Endodermal cell (in vitro differentiated cells): ENCODE data around the gene MTCH2. TPM values are rescaled to one million over a fixed set of nuclear protein-coding genes. Genes with fewer than 3 reads are reported as not detected.

Experiments
- DNase-seq: peaks from one replicate; pipeline ENCODE4 v3.0.0-alpha.2; 2017
- H3K27ac ChIP-seq: 2 replicates; pipeline ENCODE4 v1.5.1; 2013; ENCODE audit warnings: mild to moderate bottlenecking, low read depth, low read length, moderate library complexity
- H3K27me3 ChIP-seq: 2 replicates; pipeline ENCODE4 v1.6.1; 2013; ENCODE audit warnings: mild to moderate bottlenecking, low read length, moderate library complexity; ENCODE audit not compliant: insufficient read depth, control insufficient read depth, poor library complexity, severe bottlenecking
- H3K36me3 ChIP-seq: 2 replicates; pipeline ENCODE4 v1.7.0; 2013; ENCODE audit warnings: mild to moderate bottlenecking, low read length, moderate library complexity; ENCODE audit not compliant: control insufficient read depth, insufficient read depth
- H3K4me1 ChIP-seq: one replicate; pipeline ENCODE4 v1.7.0; 2013; ENCODE audit warnings: low read length; ENCODE audit not compliant: control insufficient read depth, insufficient read depth
- H3K4me3 ChIP-seq: 2 replicates; pipeline ENCODE4 v1.5.1; 2013; ENCODE audit warnings: mild to moderate bottlenecking, low read length, moderate library complexity
- H3K9ac ChIP-seq: 2 replicates; pipeline ENCODE4 v1.6.1; 2013; ENCODE audit warnings: mild to moderate bottlenecking, low read length, moderate library complexity; ENCODE audit not compliant: poor library complexity, severe bottlenecking; ENCODE audit errors: extremely low read depth
- H3K9me3 ChIP-seq: 2 replicates; pipeline ENCODE4 v1.6.1; 2013; ENCODE audit warnings: mild to moderate bottlenecking, low read length, moderate library complexity; ENCODE audit not compliant: control insufficient read depth
- H3K27ac Mint-ChIP-seq: 2 replicates; pipeline ENCODE4 v1.8.0; 2020; ENCODE audit warnings: mixed read lengths
- H3K27me3 Mint-ChIP-seq: 2 replicates; pipeline ENCODE4 v1.8.0; 2021; ENCODE audit warnings: mild to moderate bottlenecking, mixed read lengths; ENCODE audit not compliant: insufficient read depth
- H3K36me3 Mint-ChIP-seq: 2 replicates; pipeline ENCODE4 v1.8.0; 2020; ENCODE audit warnings: low read depth, mixed read lengths
- H3K4me1 Mint-ChIP-seq: 2 replicates; pipeline ENCODE4 v1.8.0; 2020; ENCODE audit warnings: mixed read lengths
- H3K4me3 Mint-ChIP-seq: 2 replicates; pipeline ENCODE4 v1.8.0; 2020; ENCODE audit warnings: mild to moderate bottlenecking, moderate library complexity, mixed read lengths
- H3K9me3 Mint-ChIP-seq: 2 replicates; pipeline ENCODE4 v1.8.0; 2020; ENCODE audit warnings: mild to moderate bottlenecking, mixed read lengths
- WGBS, 2 experiments: methylation state at CpG; one replicate each; pipeline versions ENCODE4 v1.1.5 to v1.1.7; 2013; ENCODE audit warnings: missing lambda C conversion rate in 2 of 2, mixed read lengths in 1 of 2; ENCODE audit not compliant: insufficient coverage in 1 of 2, insufficient read length in 1 of 2; 5-methylcytosine and 5-hydroxymethylcytosine counted together
- total RNA-seq, 2 donors: library from RNA; stranded (reverse); fragmentation: NEBNext Ultra II Directional in 1 of 2; extraction: Animal tissue kit (Norgen Biotek cat#: 25700) in 1 of 2; gene quantifications; 2 replicates in 1 of 2; 3 replicates in 1 of 2; pipeline ENCODE4 v1.2.1, GENCODE V29; 2021
- TF ChIP-seq, protein P1 (sequence below): fragments of 200-600 bp; sonication (generic); conservative IDR thresholded peaks from 2 replicates; pipeline ENCODE4 v1.5.0; 2021; ENCODE audit warnings: antibody characterized with exemption, mild to moderate bottlenecking

Gene MTCH2
- total RNA-seq, 2 donors from 2014 or later = 123 to 147 TPM

DNA sequence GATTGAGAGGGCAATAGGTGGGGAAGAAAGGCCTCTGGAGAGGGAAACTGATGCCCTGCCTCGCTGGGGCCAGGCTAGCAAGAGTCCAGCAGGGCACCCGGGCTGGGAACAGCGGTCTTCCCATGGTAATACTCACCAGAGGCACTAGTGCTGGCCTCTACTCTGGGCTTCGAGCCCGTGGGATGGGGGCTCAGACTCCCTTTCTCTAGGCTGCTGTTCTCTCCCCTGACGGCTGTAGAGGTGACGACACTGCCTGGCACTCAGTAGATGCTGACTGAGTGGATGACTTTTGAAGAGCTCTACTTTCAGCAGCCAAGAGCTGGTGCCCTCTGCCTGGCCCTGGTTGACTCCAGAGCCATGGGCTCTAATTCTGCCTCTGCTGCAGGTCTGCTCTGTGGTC is 47.3 kb downstream of the MTCH2 start:
- TF ChIP-seq, protein P1, sequence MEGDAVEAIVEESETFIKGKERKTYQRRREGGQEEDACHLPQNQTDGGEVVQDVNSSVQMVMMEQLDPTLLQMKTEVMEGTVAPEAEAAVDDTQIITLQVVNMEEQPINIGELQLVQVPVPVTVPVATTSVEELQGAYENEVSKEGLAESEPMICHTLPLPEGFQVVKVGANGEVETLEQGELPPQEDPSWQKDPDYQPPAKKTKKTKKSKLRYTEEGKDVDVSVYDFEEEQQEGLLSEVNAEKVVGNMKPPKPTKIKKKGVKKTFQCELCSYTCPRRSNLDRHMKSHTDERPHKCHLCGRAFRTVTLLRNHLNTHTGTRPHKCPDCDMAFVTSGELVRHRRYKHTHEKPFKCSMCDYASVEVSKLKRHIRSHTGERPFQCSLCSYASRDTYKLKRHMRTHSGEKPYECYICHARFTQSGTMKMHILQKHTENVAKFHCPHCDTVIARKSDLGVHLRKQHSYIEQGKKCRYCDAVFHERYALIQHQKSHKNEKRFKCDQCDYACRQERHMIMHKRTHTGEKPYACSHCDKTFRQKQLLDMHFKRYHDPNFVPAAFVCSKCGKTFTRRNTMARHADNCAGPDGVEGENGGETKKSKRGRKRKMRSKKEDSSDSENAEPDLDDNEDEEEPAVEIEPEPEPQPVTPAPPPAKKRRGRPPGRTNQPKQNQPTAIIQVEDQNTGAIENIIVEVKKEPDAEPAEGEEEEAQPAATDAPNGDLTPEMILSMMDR = no peak
- Histone ChIP-seq H3K27me3 (peaks cover 30% of the 10 kb centered on the region), H3K27ac (no peak overlapping the region), H3K36me3 (no peaks in the 10 kb centered on the region), H3K4me1 (peaks cover 8% of the 10 kb centered on the region), H3K4me3 (no peak overlapping the region), H3K9ac (no peak overlapping the region), H3K9me3 (no peaks in the 10 kb centered on the region)
- peaks cover 47% of the 10 kb centered on the region for H3K27me3 Mint-ChIP-seq
- WGBS, 2 experiments = 79 to 80% methylated on average over 5 to 7 of the region's 7 CpGs
- DNase-seq = no peak
- H3K9me3 Mint-ChIP-seq = no peaks in the 10 kb centered on the region
- no peaks in the 10 kb centered on the region for H3K36me3 Mint-ChIP-seq
- H3K27ac Mint-ChIP-seq = no peak overlapping the region
- peak overlapping the region; percentile 64 for H3K4me3 Mint-ChIP-seq
- peaks cover 20% of the 10 kb centered on the region for H3K4me1 Mint-ChIP-seq

DNA sequence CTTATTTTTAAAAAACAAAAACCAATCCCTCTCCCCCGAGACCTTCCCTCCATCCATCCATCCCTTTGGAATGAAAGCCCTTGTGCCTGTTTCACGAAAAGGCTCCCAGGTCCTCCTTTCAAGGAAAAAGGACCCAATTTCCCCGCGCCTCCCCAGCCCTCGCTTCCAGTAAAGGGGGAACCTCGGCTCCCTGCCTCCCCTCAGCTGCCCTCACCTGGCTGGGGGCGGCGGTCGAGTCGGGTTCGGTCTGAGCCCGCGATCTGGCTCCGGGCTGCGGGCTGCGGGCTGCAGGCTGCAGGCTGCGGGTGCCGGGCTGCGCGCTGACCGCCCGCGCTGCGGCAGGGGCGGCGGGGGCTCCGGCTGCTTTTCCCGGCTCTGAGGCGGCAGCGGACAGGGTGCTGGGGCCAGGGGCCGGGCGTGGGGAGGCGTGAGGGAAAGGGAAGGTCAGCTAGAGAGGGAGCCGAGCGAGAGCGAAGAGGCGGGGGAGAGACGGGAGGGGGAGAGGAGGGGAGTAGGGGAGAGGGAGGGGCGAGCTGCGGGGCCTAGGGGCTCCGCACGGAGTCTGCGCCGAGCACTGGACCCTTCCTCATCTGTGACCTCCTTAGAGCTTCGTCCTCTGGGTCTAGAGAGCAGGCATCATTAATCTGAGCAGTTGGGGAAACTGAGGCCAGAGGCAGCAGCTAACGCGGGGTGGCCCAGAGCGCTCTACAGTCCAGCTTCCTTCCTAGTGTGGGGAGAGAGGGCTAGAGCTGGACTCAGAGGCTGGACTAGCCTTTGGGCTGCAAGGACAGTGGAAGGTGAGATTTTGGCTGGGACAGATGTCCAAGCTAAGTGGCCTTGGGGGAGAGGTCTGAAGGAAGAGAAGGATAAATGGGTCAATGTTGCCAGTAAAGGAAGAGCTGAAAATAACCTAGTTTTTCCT is 48.2 kb downstream of the MTCH2 start, which contains the start of gene C1QTNF4:
Gene C1QTNF4 (minus strand): TSS at position 478 of the 922 bp plus-strand sequence. CDS start 3,601 bp downstream, outside the sequence.
- Histone ChIP-seq H3K4me1 (peaks cover 3% of the 10 kb centered on the region), H3K4me3 (peak within 1 kb of the TSS; percentile 82), H3K27ac (no peak within 1 kb of the TSS), H3K9me3 (no peaks in the 10 kb centered on the region), H3K27me3 (peaks cover 30% of the 10 kb centered on the region), H3K36me3 (no peaks in the 10 kb centered on the region), H3K9ac (peak within 1 kb of the TSS; percentile 35)
- WGBS, 2 experiments = 4 to 12% methylated on average over 9 to 48 of the region's 48 CpGs
- H3K4me3 Mint-ChIP-seq = peak within 1 kb of the TSS; percentile 64
- H3K9me3 Mint-ChIP-seq = no peaks in the 10 kb centered on the region
- H3K27ac Mint-ChIP-seq = no peak within 1 kb of the TSS
- H3K27me3 Mint-ChIP-seq = peaks cover 47% of the 10 kb centered on the region
- TF ChIP-seq, protein P1 = no peak
- H3K36me3 Mint-ChIP-seq = no peaks in the 10 kb centered on the region
- peak; percentile 78 for DNase-seq
- peaks cover 11% of the 10 kb centered on the region for H3K4me1 Mint-ChIP-seq

DNA sequence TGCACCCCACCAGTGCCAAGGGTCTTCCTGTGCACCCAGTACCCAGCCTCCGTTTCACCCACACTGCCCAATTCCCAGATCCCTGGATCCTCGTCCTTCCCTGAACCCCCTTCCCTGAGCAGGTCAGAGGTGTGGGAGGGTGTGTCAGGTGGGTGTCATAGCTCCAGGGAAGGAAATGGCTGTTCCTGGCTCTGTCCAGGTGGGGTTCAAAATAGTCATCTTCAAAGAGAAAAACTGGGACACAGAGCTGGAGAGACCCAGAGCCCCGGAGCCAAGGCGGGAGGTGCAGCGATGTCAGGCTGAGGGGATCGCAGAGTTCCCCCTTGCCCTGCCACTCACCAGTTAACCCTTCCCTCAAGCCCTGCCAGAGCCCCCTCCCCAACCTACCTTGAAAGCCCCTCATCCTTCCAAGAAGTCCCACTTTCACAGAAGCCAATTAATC is 48.8 kb downstream of the MTCH2 start:
- DNase-seq = no peak
- H3K9ac ChIP-seq = peak overlapping the region; percentile 35
- peaks cover 2% of the 10 kb centered on the region for H3K9me3 Mint-ChIP-seq

More for the DNA sequence above, 48.8 kb downstream of the MTCH2 start:
- Histone ChIP-seq H3K27me3 (peaks cover 30% of the 10 kb centered on the region), H3K36me3 (no peaks in the 10 kb centered on the region), H3K4me3 (peak overlapping the region; percentile 82), H3K9me3 (no peaks in the 10 kb centered on the region), H3K4me1 (peaks cover 3% of the 10 kb centered on the region), H3K27ac (no peak overlapping the region)
- peaks cover 47% of the 10 kb centered on the region for H3K27me3 Mint-ChIP-seq
- TF ChIP-seq, protein P1 = no peak
- H3K27ac Mint-ChIP-seq = no peak overlapping the region
- peak overlapping the region; percentile 64 for H3K4me3 Mint-ChIP-seq
- H3K36me3 Mint-ChIP-seq = no peaks in the 10 kb centered on the region
- H3K4me1 Mint-ChIP-seq = peaks cover 7% of the 10 kb centered on the region
- WGBS, 2 experiments = 10% methylated on average over 6 of the region's 6 CpGs; no CpG with 5 or more reads in 1 of the 2 experiments
